Testis (tissue), 2 donors: ENCODE data around the gene KMT5B.

Experiments used
- POLR2A ChIP-seq: fragments of 450-650 bp; IDR thresholded peaks from one replicate; pipeline ENCODE4 v1.6.1; 2017; ENCODE audit warnings: antibody characterized with exemption, mild to moderate bottlenecking, moderate library complexity
- TF ChIP-seq, protein P1 (sequence below), 3 experiments: fragments of 450-650 bp in 2 of 3; fragments of 200-600 bp in 1 of 3; sonication (generic) in 1 of 3; IDR thresholded peaks; one replicate each; pipeline ENCODE4 v1.5.1; 2016 to 2019; ENCODE audit warnings: antibody characterized with exemption in 3 of 3, mild to moderate bottlenecking in 2 of 3, moderate library complexity in 1 of 3

DNA sequence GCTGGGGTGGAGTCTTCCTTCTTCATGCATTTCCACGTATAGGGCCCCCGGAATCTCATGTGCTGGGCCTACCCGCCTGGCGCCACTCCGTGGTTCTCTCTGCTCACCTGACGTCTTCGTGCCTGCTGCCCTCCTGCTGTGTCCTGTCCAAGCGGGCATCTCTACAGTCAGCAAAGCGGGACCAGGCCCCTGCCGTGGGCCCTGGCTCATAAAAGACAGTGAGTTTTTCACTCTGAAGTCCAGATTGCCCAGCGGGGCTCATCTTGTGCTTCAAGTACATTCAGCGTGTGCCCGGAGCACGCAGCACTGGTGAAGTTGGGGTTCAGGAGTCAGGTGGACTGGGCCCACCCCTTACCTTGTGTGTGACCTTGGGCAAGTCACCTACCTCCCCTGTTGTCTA lies 41.3 kb upstream of the KMT5B start:
- TF ChIP-seq, protein P1, sequence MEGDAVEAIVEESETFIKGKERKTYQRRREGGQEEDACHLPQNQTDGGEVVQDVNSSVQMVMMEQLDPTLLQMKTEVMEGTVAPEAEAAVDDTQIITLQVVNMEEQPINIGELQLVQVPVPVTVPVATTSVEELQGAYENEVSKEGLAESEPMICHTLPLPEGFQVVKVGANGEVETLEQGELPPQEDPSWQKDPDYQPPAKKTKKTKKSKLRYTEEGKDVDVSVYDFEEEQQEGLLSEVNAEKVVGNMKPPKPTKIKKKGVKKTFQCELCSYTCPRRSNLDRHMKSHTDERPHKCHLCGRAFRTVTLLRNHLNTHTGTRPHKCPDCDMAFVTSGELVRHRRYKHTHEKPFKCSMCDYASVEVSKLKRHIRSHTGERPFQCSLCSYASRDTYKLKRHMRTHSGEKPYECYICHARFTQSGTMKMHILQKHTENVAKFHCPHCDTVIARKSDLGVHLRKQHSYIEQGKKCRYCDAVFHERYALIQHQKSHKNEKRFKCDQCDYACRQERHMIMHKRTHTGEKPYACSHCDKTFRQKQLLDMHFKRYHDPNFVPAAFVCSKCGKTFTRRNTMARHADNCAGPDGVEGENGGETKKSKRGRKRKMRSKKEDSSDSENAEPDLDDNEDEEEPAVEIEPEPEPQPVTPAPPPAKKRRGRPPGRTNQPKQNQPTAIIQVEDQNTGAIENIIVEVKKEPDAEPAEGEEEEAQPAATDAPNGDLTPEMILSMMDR (IDR thresholded peaks at IDR 0.05) = no peak
- TF ChIP-seq POLR2A = no peak
